Embryonic facial prominence (tissue), 1 donor: ENCODE measurements around the gene FUZ.

ENCODE experiments used
- DNase-seq: peaks from one replicate; pipeline ENCODE4 v3.0.0-alpha.2; 2016; ENCODE audit errors: extremely low spot score

Gene FUZ

DNA sequence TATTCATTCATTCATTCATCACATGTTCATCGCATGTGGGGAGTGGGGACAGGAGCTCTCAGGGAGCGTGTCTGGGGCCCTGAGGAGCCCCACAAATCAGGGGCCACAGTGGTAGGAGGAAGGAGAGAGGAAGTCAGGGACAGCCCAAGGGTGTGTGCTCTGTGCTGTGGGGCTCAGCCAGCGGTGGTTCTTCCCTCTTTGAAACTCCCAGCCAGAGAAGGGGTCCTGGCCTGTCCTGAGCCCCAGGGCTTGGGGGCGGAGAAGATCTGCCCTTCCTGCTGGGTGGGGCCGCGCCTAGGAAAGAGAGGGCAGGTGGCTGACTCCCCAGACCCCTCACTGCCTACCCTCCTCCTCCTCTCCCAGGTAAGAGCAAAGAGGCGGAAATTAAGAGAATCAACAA, 31.7 kb downstream of the FUZ start:
- DNase-seq, result no peak

DNA sequence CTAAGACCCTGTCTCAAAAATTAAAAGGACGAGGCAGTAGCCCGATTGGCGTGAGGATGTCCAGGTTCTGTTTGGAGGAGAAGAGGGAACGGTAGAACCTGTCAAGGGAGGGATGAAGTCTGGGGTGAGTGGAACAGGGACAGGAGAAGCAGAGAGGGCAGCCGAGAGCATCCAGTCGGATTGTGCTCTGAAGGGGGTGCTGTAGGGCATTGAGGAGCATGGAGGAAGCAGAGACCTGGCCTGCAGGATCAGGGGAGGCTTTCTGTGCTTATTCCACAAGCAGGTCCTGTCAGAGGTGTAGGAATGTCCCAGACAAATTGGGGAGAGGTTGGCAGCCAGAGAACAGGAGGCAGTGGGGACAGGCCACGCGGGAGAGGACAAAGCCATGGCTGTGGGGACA, 32.2 kb downstream of the FUZ start:
- no peak for DNase-seq

DNA sequence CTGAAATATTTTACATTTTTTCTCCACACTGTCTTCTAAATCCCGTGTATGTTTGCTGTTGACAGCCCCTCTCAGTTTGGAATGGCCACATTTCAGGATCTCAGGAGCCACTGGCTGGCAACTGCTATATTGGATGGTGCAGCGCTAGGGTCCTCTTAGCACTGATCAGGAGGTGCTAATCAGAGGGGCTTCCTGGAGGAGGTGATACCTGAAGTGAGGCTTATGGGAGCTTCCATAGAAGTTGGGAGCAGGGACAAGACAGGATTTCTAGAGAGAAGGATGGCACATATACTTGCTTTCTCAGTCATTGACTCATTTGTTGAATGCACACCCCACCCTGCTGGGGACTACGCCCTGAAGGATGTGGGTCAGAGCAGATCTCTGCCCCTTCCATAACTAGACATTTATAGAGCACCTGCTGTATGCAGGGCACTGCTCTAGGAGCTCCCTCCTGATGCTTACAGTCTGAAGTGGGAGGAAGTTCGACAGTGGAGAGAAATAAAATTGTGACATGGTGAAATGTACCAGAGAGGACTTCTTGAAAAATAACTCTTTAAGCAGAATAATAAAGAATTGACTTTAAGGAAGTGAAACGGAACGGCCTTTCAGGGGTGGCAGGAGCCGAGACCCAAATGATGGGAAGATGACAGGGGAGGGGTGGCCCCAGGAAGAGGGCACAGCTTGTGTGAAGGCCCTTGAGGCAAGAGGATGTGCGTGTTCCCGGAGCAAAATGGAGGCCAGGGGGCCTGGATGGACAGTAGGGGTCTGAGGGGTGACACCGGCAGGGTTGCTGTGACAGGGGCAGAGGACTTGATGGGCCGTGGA, 33.1 kb downstream of the FUZ start:
- DNase-seq, result no peak

- no peak for DNase-seq
Observed at GRCh38 chr19:49776371-49776764, 36.7 kb downstream of the FUZ start.

DNA sequence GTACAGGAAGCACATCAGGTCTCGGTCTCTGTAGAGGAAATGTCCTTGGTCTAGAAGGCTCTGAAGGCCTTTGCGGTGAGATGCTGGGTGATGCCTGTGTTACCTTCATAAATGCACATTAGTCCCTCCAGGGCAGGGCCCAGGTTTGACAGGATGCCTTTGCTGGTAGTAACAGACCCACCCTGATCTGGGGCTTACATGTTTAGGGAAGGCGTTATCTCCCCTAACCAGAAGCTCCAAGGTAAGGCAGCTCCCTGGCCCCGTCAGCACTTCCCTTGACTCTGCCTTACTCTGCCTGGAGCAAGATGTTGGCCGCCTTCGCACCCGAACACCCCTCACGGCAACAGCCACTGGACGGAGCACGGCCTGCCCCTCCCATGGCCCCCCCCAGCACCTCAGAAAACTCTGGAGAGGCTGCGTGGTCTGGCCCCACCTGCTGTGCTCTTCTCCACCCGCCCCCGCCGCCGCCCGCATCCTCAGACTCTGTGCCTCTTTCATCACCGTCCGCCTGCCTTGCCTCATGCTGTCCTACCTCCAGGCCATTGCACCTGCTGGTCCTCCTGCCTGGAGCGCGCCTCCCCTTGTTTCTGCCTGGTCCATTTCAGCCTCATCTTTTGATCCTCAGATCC, 37.2 kb downstream of the FUZ start:
- DNase-seq, result no peak

GRCh38 chr19:49774969-49775368, 38.1 kb downstream of the FUZ start:
- no peak for DNase-seq

DNA sequence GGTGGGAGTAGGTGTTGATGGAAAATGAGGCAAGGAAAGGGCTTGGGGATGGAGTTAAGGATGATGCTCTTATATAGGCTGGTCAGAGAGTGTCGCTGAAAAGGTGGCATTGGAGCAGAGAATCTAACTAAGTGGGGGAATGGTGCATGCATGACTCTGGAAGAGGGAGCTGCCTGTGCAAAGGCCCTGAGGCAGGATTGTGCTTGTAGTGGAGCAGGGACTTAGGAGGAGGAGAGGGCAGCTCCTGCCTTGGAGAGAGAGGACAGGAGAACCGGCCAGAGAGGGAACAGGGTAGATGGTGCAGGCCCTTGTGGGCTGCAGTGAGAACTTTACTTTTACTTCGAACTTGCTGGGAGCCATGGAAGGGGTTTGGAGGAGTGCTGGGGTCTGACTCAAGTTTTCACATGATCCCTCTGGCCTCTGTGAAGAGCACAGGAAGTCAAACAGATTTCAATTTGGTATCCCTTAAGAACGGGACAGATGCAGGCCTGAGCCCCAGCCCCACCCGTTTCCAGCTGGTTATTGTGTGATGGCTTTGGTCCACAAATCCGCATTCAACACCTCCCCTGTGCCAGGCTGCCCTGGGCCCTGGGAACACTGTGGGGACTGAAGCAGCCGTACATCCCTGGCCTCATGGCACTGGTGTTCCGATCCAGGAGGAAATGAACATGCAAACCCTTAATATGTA, 39.3 kb downstream of the FUZ start:
- no peak for DNase-seq

DNA sequence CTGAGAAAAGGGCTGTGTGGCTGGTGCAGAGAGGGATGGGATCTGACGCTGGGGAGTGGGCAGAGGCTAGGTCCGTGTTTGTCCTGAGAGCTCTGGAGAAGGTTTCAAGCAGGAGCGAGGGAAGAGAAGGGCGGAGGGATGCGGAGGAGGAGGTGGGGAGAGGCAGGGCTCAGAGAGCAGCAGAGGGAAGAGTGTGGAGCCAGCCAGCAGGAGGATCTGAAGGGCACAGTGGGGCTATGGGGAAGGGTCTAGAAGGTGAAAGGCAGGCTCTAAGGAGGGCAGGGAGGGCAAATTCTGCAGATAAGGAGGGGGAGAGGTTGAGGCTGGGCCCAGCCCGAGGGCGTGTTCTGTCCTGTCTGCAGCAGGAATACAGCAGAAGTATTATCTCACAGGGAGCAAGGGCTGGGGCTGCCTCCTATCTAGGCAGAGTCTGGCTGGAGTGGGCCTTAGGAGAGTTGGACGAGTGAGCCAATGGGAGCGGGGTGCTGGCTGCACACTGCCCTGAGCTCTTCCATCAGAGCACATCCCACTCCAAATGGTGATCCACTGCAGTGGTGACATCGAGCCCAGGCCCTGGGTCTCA, 40.2 kb downstream of the FUZ start:
- DNase-seq, result no peak

GRCh38 chr19:49771674-49772139, 41.4 kb downstream of the FUZ start:
- no peak for DNase-seq

DNA sequence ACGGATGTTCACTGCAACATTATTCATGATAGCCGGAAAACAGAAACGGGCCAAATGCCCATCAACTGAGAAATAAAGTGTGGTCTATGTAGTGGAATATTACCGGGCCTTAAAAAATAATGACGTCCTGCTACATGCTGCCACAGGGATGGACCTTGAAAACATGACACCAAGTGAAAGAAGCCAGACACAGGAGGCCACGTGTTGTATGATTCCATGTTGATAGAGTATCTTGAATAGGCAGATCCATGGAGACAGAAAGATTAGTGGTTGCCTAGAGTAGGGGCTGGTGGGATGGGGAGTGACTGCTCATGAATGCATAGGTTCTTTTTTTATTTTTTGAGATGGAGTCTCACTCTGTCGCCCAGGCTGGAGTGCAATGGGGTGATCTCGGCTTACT, 42.6 kb downstream of the FUZ start:
- DNase-seq, result no peak

DNA sequence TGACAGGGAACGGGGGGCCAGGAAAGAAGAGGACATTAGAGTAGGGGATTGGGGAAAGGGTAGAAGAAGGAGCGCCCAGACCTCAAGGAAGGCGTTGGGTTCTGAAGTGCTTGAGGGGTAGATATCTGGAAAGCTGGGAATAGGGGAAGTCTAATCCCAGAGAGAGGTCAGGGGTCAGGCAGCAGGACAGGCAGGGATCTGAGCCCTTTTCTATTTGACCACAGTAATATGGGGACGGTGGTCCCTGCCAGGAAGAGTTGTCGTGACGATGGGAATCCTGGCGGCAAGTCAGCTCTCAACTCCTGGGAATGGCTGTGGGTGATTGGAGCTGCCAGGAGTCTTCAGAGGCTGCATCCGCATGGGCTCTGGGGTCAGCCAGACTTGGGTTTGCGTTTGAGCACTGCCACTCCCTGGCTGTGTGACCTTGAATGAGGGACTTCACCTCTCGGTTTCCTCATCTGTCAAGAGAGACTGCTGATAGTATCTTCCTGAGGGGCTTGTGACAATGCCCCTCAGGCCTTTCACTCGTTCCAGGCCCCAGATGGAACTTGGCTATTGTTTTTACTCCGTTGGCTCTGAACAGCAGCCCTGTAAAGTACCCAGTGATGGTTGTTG, 45.0 kb downstream of the FUZ start:
- no peak for DNase-seq

GRCh38 chr19:49767381-49767780, 45.7 kb downstream of the FUZ start:
- DNase-seq, result no peak

- DNase-seq, result no peak
Observed at GRCh38 chr19:49766930-49767299, 46.2 kb downstream of the FUZ start, which contains the start of gene AP2A1. Gene AP2A1, plus strand, starts transcription at chr19:49767001. Its CDS starts 133 bp downstream, at chr19:49767134.

- peak; percentile 100 for DNase-seq
Observed at GRCh38 chr19:49766007-49766929, 46.8 kb downstream of the FUZ start.

- no peak for DNase-seq
Observed at GRCh38 chr19:49764341-49764740, 48.8 kb downstream of the FUZ start.

- DNase-seq, result no peak
Observed at GRCh38 chr19:49763230-49763629, 49.9 kb downstream of the FUZ start, which contains the start of gene TSKS. Gene TSKS, minus strand, starts transcription at chr19:49763306. Its CDS starts 59 bp downstream, at chr19:49763247.

- DNase-seq, result no peak
Observed at GRCh38 chr19:49761625-49762311, 51.3 kb downstream of the FUZ start.

DNA sequence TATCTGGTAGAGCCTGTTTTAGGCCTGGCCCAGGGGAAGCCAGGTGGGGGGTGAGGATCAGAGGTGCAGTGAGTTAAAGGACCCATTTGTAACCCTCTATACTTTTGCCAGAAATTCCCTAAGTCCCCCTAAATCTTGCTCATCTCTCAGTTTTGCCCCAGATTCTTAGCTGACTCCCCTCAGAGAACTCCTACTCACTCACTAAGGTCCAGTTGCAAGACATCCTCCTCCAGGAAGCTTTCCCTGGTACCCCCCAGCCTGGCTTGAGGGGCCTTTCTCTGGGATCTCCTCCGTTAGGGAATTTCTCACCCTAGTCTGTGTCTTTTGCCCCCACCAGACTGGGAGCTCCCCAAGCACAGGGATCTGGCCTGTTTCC, 51.9 kb downstream of the FUZ start:
- DNase-seq, result no peak

DNA sequence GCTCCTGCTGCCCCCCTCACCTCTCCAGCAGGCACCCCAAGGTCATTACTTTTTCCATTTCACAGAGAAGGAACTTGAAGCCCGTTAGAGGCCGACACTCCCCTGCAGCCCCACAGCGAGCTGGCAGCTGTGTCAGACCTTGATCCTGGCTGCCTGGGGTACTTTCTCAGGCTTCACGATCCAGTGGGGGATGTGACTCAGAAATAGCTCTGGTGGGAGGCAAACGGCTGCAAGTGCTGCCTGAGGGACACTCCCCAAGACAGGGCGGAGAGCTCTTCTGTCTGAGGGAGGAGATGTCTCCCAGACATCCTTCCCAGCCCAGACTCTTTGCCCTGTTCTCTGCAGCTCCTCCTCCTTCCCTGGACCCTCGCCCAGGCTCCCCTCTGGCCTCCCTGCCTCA, 54.8 kb downstream of the FUZ start:
- DNase-seq, result no peak
